Left ventricle myocardium inferior (tissue), 1 donor: ENCODE measurements around the gene AMMECR1. TPM values are rescaled to one million over a fixed set of nuclear protein-coding genes. Genes with fewer than 3 reads are reported as not detected.
A peak's percentile ranks its signal among the peaks of the same experiment; 100 is the strongest.

ENCODE experiments used
- DNase-seq: peaks from one replicate; pipeline ENCODE4 v3.0.0-alpha.2; 2020
- H3K27ac ChIP-seq: fragments of 200-600 bp; replicated peaks from 2 replicates; pipeline ENCODE4 v1.8.0; 2021
- H3K27me3 ChIP-seq: fragments of 200-600 bp; 2 replicates; pipeline ENCODE4 v1.8.0; 2021; ENCODE audit warnings: low read depth
- H3K36me3 ChIP-seq: fragments of 200-600 bp; 2 replicates; pipeline ENCODE4 v1.8.0; 2021
- H3K4me1 ChIP-seq: fragments of 200-600 bp; 2 replicates; pipeline ENCODE4 v1.8.0; 2021
- H3K4me3 ChIP-seq: fragments of 200-600 bp; 2 replicates; pipeline ENCODE4 v1.8.0; 2021; ENCODE audit warnings: mild to moderate bottlenecking, moderate library complexity
- H3K9me3 ChIP-seq: fragments of 200-600 bp; replicated peaks from 2 replicates; pipeline ENCODE4 v1.8.0; 2021
- intact Hi-C: fragments of 100-400 bp; cut with micrococcal nuclease; formaldehyde crosslinking; loops from one replicate; pipeline ENCODE4 v1.11.0; 2022
- total RNA-seq: library from RNA; stranded (reverse); fragmentation: NEBNext Ultra II Directional; extraction: Animal tissue kit (Norgen Biotek cat#: 25700); gene quantifications from one replicate; pipeline ENCODE4 v1.2.1, GENCODE V29; 2021
- TF ChIP-seq, protein P1 (sequence below): fragments of 200-600 bp; IDR thresholded peaks from 2 replicates; pipeline ENCODE4 v1.8.0; 2021; ENCODE audit warnings: antibody characterized with exemption, mild to moderate bottlenecking, borderline replicate concordance
- donor health status: DM: no; HTN: yes; CAD: no; lungs with severe emphysema.

AMMECR1 gene
- total RNA-seq, 1 donor from 2014 or later: 0.91 TPM

- H3K9me3 ChIP-seq: no peaks in the 10 kb centered on the region
- no peak for DNase-seq
- no peaks in the 10 kb centered on the region for H3K27me3 ChIP-seq
- peak overlapping the region; percentile 30 for H3K27ac ChIP-seq
- TF ChIP-seq, protein P1, sequence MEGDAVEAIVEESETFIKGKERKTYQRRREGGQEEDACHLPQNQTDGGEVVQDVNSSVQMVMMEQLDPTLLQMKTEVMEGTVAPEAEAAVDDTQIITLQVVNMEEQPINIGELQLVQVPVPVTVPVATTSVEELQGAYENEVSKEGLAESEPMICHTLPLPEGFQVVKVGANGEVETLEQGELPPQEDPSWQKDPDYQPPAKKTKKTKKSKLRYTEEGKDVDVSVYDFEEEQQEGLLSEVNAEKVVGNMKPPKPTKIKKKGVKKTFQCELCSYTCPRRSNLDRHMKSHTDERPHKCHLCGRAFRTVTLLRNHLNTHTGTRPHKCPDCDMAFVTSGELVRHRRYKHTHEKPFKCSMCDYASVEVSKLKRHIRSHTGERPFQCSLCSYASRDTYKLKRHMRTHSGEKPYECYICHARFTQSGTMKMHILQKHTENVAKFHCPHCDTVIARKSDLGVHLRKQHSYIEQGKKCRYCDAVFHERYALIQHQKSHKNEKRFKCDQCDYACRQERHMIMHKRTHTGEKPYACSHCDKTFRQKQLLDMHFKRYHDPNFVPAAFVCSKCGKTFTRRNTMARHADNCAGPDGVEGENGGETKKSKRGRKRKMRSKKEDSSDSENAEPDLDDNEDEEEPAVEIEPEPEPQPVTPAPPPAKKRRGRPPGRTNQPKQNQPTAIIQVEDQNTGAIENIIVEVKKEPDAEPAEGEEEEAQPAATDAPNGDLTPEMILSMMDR: no peak
- intact Hi-C loops: no loop called here
- no peaks in the 10 kb centered on the region for H3K36me3 ChIP-seq
- H3K4me1 ChIP-seq: peaks cover 15% of the 10 kb centered on the region
- no peak overlapping the region for H3K4me3 ChIP-seq
These were observed 49.5 kb downstream of the AMMECR1 start for GRCh38 chrX:110268395-110268794.

GRCh38 chrX:110267874-110268273 lies 50.0 kb downstream of the AMMECR1 start:
- Histone ChIP-seq H3K27me3 (no peaks in the 10 kb centered on the region), H3K36me3 (no peaks in the 10 kb centered on the region), H3K4me3 (no peak overlapping the region), H3K4me1 (peaks cover 15% of the 10 kb centered on the region), H3K27ac (peak overlapping the region; percentile 30), H3K9me3 (no peaks in the 10 kb centered on the region)
- intact Hi-C loops: no loop called here
- no peak for DNase-seq
- TF ChIP-seq, protein P1: no peak

- Histone ChIP-seq H3K4me1 (peaks cover 15% of the 10 kb centered on the region), H3K4me3 (no peak overlapping the region), H3K9me3 (no peaks in the 10 kb centered on the region), H3K27ac (no peak overlapping the region), H3K27me3 (no peaks in the 10 kb centered on the region), H3K36me3 (no peaks in the 10 kb centered on the region)
- TF ChIP-seq, protein P1: no peak
- intact Hi-C loops: no loop called here
- no peak for DNase-seq
These were observed 52.2 kb downstream of the AMMECR1 start for GRCh38 chrX:110265661-110266060.

GRCh38 chrX:110259117-110259516 lies 58.8 kb downstream of the AMMECR1 start:
- H3K27ac ChIP-seq: no peak overlapping the region
- TF ChIP-seq, protein P1: no peak
- H3K27me3 ChIP-seq: no peaks in the 10 kb centered on the region
- no peaks in the 10 kb centered on the region for H3K9me3 ChIP-seq
- H3K36me3 ChIP-seq: no peaks in the 10 kb centered on the region
- H3K4me3 ChIP-seq: no peak overlapping the region
- DNase-seq: no peak
- no peaks in the 10 kb centered on the region for H3K4me1 ChIP-seq
- intact Hi-C loops: no loop called here

DNA sequence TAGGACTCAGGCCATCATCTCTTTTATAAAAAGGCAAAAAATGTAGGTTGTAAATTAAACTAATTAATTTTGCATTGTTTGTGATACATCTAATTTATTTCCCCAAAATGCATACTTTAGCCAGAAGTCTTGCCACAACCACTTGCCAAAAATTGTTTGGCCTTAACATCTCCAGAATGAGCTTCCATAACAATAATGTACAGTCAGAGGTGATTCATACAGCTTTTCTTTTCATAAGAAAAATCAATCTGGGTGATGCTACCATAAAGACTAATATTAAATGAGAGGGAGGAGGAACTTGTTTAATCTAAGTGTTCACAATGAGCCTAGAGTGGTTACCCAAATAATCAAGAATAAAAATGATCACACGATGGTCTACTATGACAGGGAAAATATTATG lies 59.3 kb downstream of the AMMECR1 start:
- Histone ChIP-seq H3K36me3 (no peaks in the 10 kb centered on the region), H3K9me3 (no peaks in the 10 kb centered on the region), H3K27me3 (no peaks in the 10 kb centered on the region), H3K4me1 (no peaks in the 10 kb centered on the region), H3K27ac (no peak overlapping the region), H3K4me3 (no peak overlapping the region)
- TF ChIP-seq, protein P1: no peak
- intact Hi-C loops: no loop called here
- DNase-seq: no peak

DNA sequence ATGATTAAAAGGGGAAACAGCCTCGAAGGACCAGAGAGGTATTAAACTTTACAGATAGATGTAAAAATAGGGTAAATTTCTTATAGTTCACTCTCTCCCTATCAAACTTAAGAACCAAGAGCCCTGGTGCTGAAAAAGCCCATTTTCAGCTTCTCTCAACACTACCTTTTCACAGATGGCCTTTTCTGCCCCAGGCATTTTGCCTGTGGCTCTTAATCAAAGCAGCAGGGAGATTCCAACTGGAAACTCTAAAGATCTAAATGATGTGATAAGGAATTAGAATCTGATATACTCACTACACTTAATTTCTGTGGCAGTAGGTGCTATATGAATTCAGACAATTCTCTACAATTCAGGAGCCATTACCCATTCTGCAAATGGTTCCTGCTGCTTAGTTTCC lies 60.0 kb downstream of the AMMECR1 start:
- no peak for DNase-seq
- Histone ChIP-seq H3K9me3 (no peaks in the 10 kb centered on the region), H3K36me3 (no peaks in the 10 kb centered on the region), H3K4me1 (no peaks in the 10 kb centered on the region), H3K4me3 (no peak overlapping the region), H3K27ac (no peak overlapping the region), H3K27me3 (no peaks in the 10 kb centered on the region)
- intact Hi-C loops: no loop called here
- TF ChIP-seq, protein P1: no peak
